OCI-LY3 (cell line): Measurements from ENCODE around the gene RPLP2.

Source experiments
- H2AFZ ChIP-seq: fragments of 200-600, 300-600 bp; shearing (Covaris generic); 2 replicates; pipeline ENCODE4 v1.6.0; 2014; ENCODE audit warnings: antibody characterized with exemption, low read depth, low read length
- H3K27ac ChIP-seq: fragments of 200-600, 300-600 bp; sonication (generic); 2 replicates; pipeline ENCODE4 v1.5.1; 2014; ENCODE audit warnings: mild to moderate bottlenecking, low read length, moderate library complexity, mixed read lengths
- H3K27me3 ChIP-seq: fragments of 200-600, 300-600 bp; sonication (generic); 2 replicates; pipeline ENCODE4 v1.6.1; 2014; ENCODE audit warnings: low read depth, low read length, mixed read lengths
- H3K36me3 ChIP-seq: fragments of 200-600, 300-600 bp; sonication (generic); replicated peaks from 2 replicates; pipeline ENCODE3; 2014; ENCODE audit warnings: low read depth, low read length, mixed read lengths
- H3K4me1 ChIP-seq: fragments of 300-600, 200-600 bp; sonication (generic); 2 replicates; pipeline ENCODE4 v1.6.1; 2014; ENCODE audit warnings: low read length, mixed read lengths
- H3K4me2 ChIP-seq: fragments of 200-600, 300-600 bp; sonication (generic); 2 replicates; pipeline ENCODE4 v1.6.1; 2014; ENCODE audit warnings: low read length, mixed read lengths
- H3K4me3 ChIP-seq: fragments of 300-600, 200-600 bp; sonication (generic); 2 replicates; pipeline ENCODE4 v1.5.1; 2014; ENCODE audit warnings: antibody characterized with exemption, mild to moderate bottlenecking, low read length, moderate library complexity
- H3K79me2 ChIP-seq: fragments of 300-600, 200-600 bp; shearing (Covaris generic); 2 replicates; pipeline ENCODE4 v1.6.1; 2014; ENCODE audit warnings: mild to moderate bottlenecking, low read length, mixed read lengths
- H3K9ac ChIP-seq: fragments of 300-600, 200-600 bp; shearing (Covaris generic); 2 replicates; pipeline ENCODE4 v1.6.0; 2014; ENCODE audit warnings: mild to moderate bottlenecking, low read length, moderate library complexity
- H3K9me3 ChIP-seq: fragments of 200-600, 300-600 bp; shearing (Covaris generic); 2 replicates; pipeline ENCODE4 v1.6.1; 2014; ENCODE audit warnings: low read length, mixed read lengths; ENCODE audit not compliant: insufficient read depth
- H4K20me1 ChIP-seq: fragments of 200-600, 300-600 bp; sonication (generic); 2 replicates; pipeline ENCODE4 v1.6.1; 2016; ENCODE audit warnings: low read length, mixed read lengths; ENCODE audit not compliant: insufficient read depth
- EZH2phosphoT487 ChIP-seq: fragments of 200-600 bp; shearing (Covaris generic); IDR thresholded peaks from 2 replicates; pipeline ENCODE4 v1.6.1; 2018; ENCODE audit warnings: antibody characterized with exemption, mixed run types, low read depth
- TF ChIP-seq, protein P1 (sequence below): fragments of 200-600, 300-600 bp; sonication (generic); IDR thresholded peaks from 2 replicates; pipeline ENCODE4 v1.5.1; 2014; ENCODE audit warnings: antibody characterized with exemption, low read length, low read depth

The RPLP2 gene

DNA sequence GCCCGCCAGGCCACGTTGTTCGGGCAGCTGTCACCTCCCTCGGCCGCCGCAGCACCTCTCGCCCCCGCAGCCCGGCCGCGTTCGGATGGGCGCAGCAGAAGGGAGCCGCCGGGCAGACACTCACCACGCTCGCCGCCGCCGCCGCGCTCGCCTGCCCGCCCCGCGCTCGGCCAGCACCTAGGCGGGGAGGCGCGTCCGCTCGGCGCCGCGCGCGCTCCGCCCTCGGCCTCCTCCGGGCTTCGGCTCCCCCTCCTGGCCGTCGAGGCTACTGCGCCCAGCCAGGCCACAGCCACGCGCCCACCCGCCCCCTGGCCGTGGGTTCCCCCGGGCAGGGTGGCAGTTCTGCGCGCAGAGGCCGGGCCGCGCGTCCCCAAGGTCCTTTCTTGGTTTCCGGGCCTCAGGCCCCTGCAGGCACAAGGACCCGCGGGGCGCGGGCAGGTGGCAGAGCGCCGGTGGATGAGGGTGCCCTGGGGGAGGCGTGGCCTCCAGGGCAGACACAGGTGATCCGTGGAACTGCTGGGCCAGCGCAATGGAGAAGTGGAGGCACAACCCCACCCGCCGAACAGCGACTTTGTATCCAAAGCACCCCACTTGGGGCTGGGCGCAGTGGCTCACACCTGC, 11.6 kb upstream of the RPLP2 start, which contains the start of gene SLC25A22:
Gene SLC25A22, minus strand, starts transcription at position 189 of the 621 bp plus-strand sequence. CDS start 3,275 bp downstream, outside the sequence.
- Histone ChIP-seq H3K36me3 (no peaks in the 10 kb centered on the region), H4K20me1 (peaks cover 4% of the 10 kb centered on the region; the same call in 1 of the 2 replicates), H2AFZ (peak within 1 kb of the TSS; percentile 58; the same call in 1 of the 2 replicates), H3K4me2 (peak within 1 kb of the TSS; percentile 98), H3K4me1 (peaks cover 14% of the 10 kb centered on the region), H3K27me3 (no peaks in the 10 kb centered on the region), H3K4me3 (peak within 1 kb of the TSS; percentile 92), H3K79me2 (peaks cover 34% of the 10 kb centered on the region), H3K9ac (peak within 1 kb of the TSS; percentile 90), H3K9me3 (no peaks in the 10 kb centered on the region), H3K27ac (peak within 1 kb of the TSS; percentile 78)
- no peak for TF ChIP-seq EZH2phosphoT487
- TF ChIP-seq, protein P1, sequence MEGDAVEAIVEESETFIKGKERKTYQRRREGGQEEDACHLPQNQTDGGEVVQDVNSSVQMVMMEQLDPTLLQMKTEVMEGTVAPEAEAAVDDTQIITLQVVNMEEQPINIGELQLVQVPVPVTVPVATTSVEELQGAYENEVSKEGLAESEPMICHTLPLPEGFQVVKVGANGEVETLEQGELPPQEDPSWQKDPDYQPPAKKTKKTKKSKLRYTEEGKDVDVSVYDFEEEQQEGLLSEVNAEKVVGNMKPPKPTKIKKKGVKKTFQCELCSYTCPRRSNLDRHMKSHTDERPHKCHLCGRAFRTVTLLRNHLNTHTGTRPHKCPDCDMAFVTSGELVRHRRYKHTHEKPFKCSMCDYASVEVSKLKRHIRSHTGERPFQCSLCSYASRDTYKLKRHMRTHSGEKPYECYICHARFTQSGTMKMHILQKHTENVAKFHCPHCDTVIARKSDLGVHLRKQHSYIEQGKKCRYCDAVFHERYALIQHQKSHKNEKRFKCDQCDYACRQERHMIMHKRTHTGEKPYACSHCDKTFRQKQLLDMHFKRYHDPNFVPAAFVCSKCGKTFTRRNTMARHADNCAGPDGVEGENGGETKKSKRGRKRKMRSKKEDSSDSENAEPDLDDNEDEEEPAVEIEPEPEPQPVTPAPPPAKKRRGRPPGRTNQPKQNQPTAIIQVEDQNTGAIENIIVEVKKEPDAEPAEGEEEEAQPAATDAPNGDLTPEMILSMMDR: peak; percentile 62

DNA sequence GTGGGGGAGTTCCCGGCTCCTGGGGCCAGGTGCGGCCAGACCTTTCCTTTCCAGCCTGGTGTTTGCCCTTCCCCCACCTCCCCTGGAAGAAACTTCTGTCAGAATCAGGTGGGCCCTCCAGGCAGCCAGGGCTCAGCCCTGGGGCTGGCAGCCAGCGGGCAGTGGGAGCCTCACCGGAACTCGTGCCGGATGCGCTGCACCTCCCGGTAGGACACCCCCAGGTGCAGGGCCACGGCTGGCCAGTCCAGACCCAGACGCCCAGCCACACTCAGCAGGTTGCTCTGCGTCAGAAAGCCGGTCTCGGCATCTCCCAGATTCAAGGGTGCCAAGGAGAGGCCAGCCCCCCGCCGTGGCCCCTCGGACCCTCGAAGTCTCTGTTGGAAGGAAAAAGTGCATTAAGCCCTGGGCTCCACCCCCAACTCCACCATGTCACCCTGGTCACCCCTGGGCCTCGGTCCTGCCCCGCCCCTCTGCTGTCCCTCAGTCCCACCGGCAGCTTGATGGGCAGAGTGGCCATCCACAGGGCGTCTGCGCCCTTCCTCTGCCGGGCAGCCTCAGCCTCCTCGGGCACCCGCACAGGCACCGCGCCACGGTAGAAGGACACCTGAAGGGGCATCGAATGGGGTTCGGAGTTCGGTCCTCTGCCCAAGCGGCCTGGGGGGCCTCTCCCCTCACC, 10.0 kb upstream of the RPLP2 start:
- H3K36me3 ChIP-seq: no peaks in the 10 kb centered on the region
- no peak overlapping the region for H3K4me3 ChIP-seq
- no peak overlapping the region for H3K4me2 ChIP-seq
- H4K20me1 ChIP-seq: peaks cover 4% of the 10 kb centered on the region; the same call in 1 of the 2 replicates
- no peak overlapping the region for H2AFZ ChIP-seq
- H3K9me3 ChIP-seq: no peaks in the 10 kb centered on the region
- H3K9ac ChIP-seq: no peak overlapping the region
- TF ChIP-seq, protein P1: no peak
- TF ChIP-seq EZH2phosphoT487: no peak
- peaks cover 28% of the 10 kb centered on the region for H3K79me2 ChIP-seq
- no peaks in the 10 kb centered on the region for H3K27me3 ChIP-seq
- H3K27ac ChIP-seq: no peak overlapping the region
- H3K4me1 ChIP-seq: peaks cover 20% of the 10 kb centered on the region

DNA sequence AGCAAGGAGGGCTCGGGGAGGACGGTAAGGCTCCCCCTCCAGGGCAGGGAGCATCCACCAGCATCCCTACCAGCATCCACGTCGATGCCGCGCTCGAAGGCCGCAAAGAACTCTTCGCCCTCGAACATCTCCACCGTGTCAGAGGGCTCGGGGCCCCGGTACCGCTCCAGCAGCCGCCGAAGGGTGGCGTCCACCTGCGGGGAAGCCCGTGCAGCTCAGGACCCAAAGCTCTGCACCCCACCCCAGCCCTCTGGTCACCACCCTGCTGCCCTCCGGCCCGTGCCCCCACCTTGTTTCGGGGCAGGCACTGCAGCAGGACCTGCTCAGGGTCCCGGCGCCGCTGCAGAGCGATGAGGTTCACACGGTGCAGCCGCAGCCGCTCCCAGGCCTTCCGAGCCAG, 9.3 kb upstream of the RPLP2 start:
- H3K27ac ChIP-seq: no peak overlapping the region
- H4K20me1 ChIP-seq: peaks cover 4% of the 10 kb centered on the region; the same call in 1 of the 2 replicates
- H3K9me3 ChIP-seq: no peaks in the 10 kb centered on the region
- H3K9ac ChIP-seq: no peak overlapping the region
- H3K27me3 ChIP-seq: no peaks in the 10 kb centered on the region
- H3K4me3 ChIP-seq: no peak overlapping the region
- TF ChIP-seq EZH2phosphoT487: no peak
- TF ChIP-seq, protein P1: no peak
- H3K36me3 ChIP-seq: no peaks in the 10 kb centered on the region
- peaks cover 18% of the 10 kb centered on the region for H3K4me1 ChIP-seq
- H3K4me2 ChIP-seq: no peak overlapping the region
- H3K79me2 ChIP-seq: peaks cover 21% of the 10 kb centered on the region
- no peak overlapping the region for H2AFZ ChIP-seq

DNA sequence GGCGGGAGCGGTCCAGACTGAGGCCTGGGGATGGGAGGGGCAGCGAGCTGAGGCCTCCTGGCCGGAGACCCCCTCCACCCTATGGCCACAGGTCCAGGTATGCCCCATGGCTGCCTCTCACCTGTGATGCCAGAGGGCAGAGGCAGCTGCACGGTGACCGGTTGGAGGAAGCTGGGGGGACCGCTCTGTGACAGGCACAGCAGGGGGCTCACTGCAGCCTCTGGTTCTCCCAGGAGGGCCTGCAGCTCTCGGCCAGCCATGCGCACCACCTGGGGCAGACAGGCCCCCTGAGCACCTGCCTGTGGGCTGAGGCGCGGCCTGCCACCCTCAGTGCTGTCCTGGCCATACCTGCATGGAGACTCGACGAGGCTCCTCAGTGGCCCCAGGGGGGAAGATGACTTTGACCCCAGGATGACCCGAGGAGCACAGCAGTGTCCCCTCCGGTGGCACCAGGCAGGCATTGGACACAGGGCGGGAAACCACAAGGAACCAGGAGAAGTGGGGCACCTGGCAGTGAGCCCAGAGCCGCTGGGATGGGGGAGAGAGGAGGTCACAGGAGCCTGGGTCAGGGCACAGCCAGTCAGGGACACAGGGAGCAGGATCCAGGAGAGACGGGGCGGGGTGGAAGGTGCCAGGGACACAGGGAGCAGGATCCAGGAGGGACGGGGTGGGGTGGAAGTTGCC, 8.5 kb upstream of the RPLP2 start:
- peaks cover 15% of the 10 kb centered on the region for H3K79me2 ChIP-seq
- no peak overlapping the region for H3K27ac ChIP-seq
- H3K4me1 ChIP-seq: peaks cover 19% of the 10 kb centered on the region
- H3K9me3 ChIP-seq: no peaks in the 10 kb centered on the region
- TF ChIP-seq, protein P1: no peak
- TF ChIP-seq EZH2phosphoT487: no peak
- H3K9ac ChIP-seq: no peak overlapping the region
- H4K20me1 ChIP-seq: peaks cover 4% of the 10 kb centered on the region; the same call in 1 of the 2 replicates
- no peak overlapping the region for H3K4me3 ChIP-seq
- no peaks in the 10 kb centered on the region for H3K36me3 ChIP-seq
- no peak overlapping the region for H2AFZ ChIP-seq
- no peak overlapping the region for H3K4me2 ChIP-seq
- no peaks in the 10 kb centered on the region for H3K27me3 ChIP-seq
